Colonic mucosa (tissue), 4 donors: ENCODE results near the gene UBE2V1. TPM values are rescaled to one million over a fixed set of nuclear protein-coding genes. Genes with fewer than 3 reads are reported as not detected.
"Not testable (repeated sequence)": the region's sequence is repeated elsewhere in the genome, so short reads cannot be mapped to it uniquely, and the experiment has no call there.

Experiments used
- DNase-seq: peaks from one replicate; pipeline ENCODE4 v3.0.0-alpha.2; 2020
- H3K27ac ChIP-seq: fragments of 200-600 bp; one replicate; pipeline ENCODE4 v1.8.0; 2021
- H3K27me3 ChIP-seq: fragments of 200-600 bp; one replicate; pipeline ENCODE4 v1.8.0; 2021
- H3K36me3 ChIP-seq: fragments of 200-600 bp; one replicate; pipeline ENCODE4 v1.8.0; 2021
- H3K4me1 ChIP-seq: fragments of 200-600 bp; one replicate; pipeline ENCODE4 v1.8.0; 2021; ENCODE audit warnings: mild to moderate bottlenecking
- H3K4me3 ChIP-seq: fragments of 200-600 bp; one replicate; pipeline ENCODE4 v1.8.0; 2021
- H3K9ac ChIP-seq, 2 donors: one replicate each; pipeline ENCODE4 v1.7.0; 2013; ENCODE audit warnings: control low read depth in 2 of 2, low read depth in 2 of 2, low read length in 2 of 2
- H3K9me3 ChIP-seq: fragments of 200-600 bp; one replicate; pipeline ENCODE4 v1.8.0; 2021
- CTCF ChIP-seq: fragments of 200-600 bp; IDR thresholded peaks from one replicate; pipeline ENCODE4 v1.8.0; 2022; ENCODE audit warnings: antibody characterized with exemption, mild to moderate bottlenecking
- intact Hi-C: fragments of 100-400 bp; cut with DNase I; formaldehyde crosslinking; loops from one replicate; pipeline ENCODE4 v1.14.1; 2022
- total RNA-seq, 2 donors: library from RNA; stranded (reverse); fragmentation: NEBNext Ultra II Directional in 1 of 2; extraction: Animal tissue kit (Norgen Biotek cat#: 25700) in 1 of 2; gene quantifications; one replicate each; pipeline ENCODE4 v1.2.1, GENCODE V29; 2021
- donor health status: healthy.
- donor health status: DM: no; HTN: no; CAD: no.
- donor health status: DM: no; HTN: no; CAD: no.

The UBE2V1 gene
- total RNA-seq, 2 donors from 2014 or later, result 77.1 to 83.5 TPM

- H3K9me3 ChIP-seq, result no peaks in the 10 kb centered on the region
- no peaks in the 10 kb centered on the region for H3K4me1 ChIP-seq
- DNase-seq, result no peak
- H3K4me3 ChIP-seq, result no peak overlapping the region
- H3K27me3 ChIP-seq, result no peaks in the 10 kb centered on the region
- H3K27ac ChIP-seq, result no peak overlapping the region
- H3K9ac ChIP-seq, result no peak overlapping the region
- no peaks in the 10 kb centered on the region for H3K36me3 ChIP-seq
- TF ChIP-seq CTCF, result no peak
- intact Hi-C loops, result no loop called here
Observed at GRCh38 chr20:50138479-50139393, 25.8 kb upstream of the UBE2V1 start.

- H3K4me3 ChIP-seq, result no peak overlapping the region
- H3K36me3 ChIP-seq, result no peaks in the 10 kb centered on the region
- no peaks in the 10 kb centered on the region for H3K27me3 ChIP-seq
- no peaks in the 10 kb centered on the region for H3K4me1 ChIP-seq
- H3K9me3 ChIP-seq, result no peaks in the 10 kb centered on the region
- intact Hi-C loops, result no loop called here
- no peak overlapping the region for H3K9ac ChIP-seq
- no peak for DNase-seq
- TF ChIP-seq CTCF, result no peak
- H3K27ac ChIP-seq, result no peak overlapping the region
Observed at GRCh38 chr20:50138120-50138478, 25.1 kb upstream of the UBE2V1 start.

- H3K27ac ChIP-seq, H3K4me1 ChIP-seq, H3K9ac ChIP-seq, intact Hi-C loops, H3K27me3 ChIP-seq, H3K36me3 ChIP-seq, DNase-seq, H3K4me3 ChIP-seq, H3K9me3 ChIP-seq: not testable (repeated sequence)
Observed at GRCh38 chr20:50137702-50138101, 24.8 kb upstream of the UBE2V1 start.

- no peaks in the 10 kb centered on the region for H3K9me3 ChIP-seq
- H3K27me3 ChIP-seq, result no peaks in the 10 kb centered on the region
- H3K27ac ChIP-seq, result no peak overlapping the region
- intact Hi-C loops, result no loop called here
- DNase-seq, result no peak
- no peaks in the 10 kb centered on the region for H3K4me1 ChIP-seq
- no peak for TF ChIP-seq CTCF
- no peak overlapping the region for H3K9ac ChIP-seq
- no peaks in the 10 kb centered on the region for H3K36me3 ChIP-seq
- no peak overlapping the region for H3K4me3 ChIP-seq
Observed at GRCh38 chr20:50136822-50137599, 24.1 kb upstream of the UBE2V1 start.

GRCh38 chr20:50135157-50135556, 22.2 kb upstream of the UBE2V1 start:
- DNase-seq, intact Hi-C loops, H3K36me3 ChIP-seq, H3K4me1 ChIP-seq, H3K27me3 ChIP-seq, H3K9ac ChIP-seq, H3K4me3 ChIP-seq, H3K27ac ChIP-seq, H3K9me3 ChIP-seq: not testable (repeated sequence)

GRCh38 chr20:50133474-50134217, 20.7 kb upstream of the UBE2V1 start:
- H3K9ac ChIP-seq, result no peak overlapping the region
- no peak overlapping the region for H3K4me3 ChIP-seq
- H3K36me3 ChIP-seq, result no peaks in the 10 kb centered on the region
- no peaks in the 10 kb centered on the region for H3K27me3 ChIP-seq
- no peak overlapping the region for H3K27ac ChIP-seq
- H3K4me1 ChIP-seq, result no peaks in the 10 kb centered on the region
- intact Hi-C loops, result no loop called here
- no peak for DNase-seq
- H3K9me3 ChIP-seq, result no peaks in the 10 kb centered on the region
- TF ChIP-seq CTCF, result no peak
